ENCODE results near the gene CAMK4.
A peak's percentile ranks its signal among the peaks of the same experiment; 100 is the strongest.
"Not testable (repeated sequence)": the region's sequence is repeated elsewhere in the genome, so short reads cannot be mapped to it uniquely, and the experiment has no call there.

Gene CAMK4

DNA sequence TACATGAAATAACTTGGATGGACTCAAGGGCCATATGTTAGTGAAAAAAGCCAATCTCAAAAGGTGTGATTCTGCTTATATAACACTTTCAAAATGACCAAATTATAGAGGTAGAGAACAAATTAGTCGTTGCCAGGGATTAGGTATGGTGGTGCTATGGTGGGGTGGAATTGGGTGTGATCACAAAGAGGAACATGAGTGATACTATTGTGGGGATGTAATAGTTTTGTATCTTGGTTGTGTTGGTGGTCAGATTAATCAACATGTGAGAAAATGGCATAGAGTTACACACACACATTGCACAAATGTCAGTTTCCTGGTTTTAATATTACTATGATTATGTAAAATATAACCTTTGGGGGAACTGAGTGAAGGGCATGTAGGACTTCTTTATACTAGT lies 31.9 kb downstream of the CAMK4 start:
- DNase-seq, result no peak

- DNase-seq, result not testable (repeated sequence)
Measured at GRCh38 chr5:111257610-111258009, 33.4 kb downstream of the CAMK4 start.

DNA sequence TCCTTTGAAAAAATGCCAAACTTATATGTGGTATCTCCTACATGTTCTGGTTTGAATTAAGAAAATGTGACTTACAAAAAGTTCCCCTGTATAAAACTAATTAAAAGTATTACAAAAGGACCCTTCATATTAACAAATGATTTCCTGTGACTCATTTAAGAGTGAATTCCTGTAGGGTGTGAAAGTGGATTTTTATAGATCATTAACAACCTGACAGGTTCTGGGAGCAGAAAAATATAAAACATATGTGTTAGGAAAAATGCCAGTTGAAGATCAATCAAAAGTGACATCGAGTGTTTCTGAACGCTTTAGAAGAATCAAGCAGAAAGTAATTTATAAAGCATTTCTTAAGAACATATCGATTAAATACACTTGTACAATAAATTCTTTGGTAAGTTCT lies 35.5 kb downstream of the CAMK4 start:
- no peak for DNase-seq

GRCh38 chr5:111261610-111262009 lies 37.4 kb downstream of the CAMK4 start:
- DNase-seq, result no peak

DNA sequence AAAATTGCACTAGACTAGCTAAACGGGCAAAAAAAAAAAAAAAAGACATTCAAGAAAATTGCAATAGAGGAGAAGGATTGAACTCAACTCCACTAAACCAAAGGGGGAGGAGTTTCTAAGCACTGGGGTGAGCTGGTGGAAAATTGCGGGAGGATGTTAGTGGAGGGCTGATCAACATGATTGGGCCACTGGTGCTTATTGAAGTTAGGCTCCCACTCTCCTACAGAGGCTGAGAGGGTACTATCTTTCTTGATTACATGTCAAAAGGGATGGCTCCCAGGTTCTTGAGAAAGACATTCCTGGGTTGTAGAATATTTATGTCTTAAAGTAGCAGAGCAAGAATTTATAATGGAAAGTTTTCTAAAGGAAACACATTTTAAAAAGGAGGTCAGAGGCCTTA lies 38.0 kb downstream of the CAMK4 start:
- DNase-seq, result no peak

DNA sequence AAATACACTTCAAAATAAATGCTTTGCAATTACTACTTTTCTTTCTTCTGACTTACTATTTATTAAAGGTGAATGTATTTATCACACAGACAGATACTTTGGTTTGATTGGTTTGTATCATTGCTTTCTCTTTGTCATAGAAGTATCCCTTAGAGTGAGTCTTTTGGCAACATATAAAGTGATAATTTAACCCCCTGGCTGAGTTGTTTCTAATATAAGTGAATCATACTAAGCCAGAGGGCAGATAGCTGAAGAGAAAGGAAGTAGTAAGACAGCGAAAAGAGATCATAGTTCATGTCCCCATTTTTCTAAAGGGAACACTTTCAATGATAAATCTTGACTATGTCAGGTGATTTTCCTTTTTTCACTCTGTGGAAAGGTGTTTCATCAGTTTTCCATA lies 38.6 kb downstream of the CAMK4 start:
- no peak for DNase-seq

DNA sequence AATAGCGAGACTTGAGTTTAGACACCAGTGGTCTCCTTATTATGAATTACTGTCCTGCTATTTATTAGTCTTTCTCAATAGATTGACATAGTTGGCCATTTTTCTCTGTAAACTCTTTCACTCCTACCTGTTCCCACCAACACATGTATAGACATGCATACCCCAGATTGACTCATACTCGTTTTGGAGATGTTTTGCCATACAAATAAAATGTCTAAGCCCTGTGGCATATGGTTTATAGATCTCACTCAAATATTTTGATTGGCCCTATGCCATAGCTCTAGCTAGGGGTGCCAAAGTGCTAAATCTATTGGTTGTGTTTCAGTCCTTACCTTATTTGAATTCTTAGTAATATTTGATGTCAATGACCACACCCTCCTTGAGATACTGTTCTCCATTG lies 42.3 kb downstream of the CAMK4 start:
- no peak for DNase-seq

DNA sequence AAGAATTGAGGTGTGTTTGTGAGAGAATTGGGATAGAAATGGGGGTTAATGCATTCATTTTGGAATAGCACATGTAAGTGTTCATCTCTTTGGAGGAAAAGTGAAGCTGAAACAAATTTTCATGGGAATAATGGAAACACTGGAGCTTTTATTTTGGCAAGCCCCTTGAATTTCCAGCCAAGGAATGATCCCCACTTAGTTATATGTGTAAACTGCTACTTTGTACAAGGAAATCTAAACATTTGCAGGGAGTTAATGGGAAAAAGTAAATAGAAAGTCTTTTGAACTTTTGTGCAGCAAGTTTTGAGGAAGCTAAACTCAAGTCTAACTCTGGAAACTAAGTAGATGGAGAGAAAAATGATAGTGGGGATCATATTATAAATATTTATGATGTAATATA lies 44.1 kb downstream of the CAMK4 start:
- DNase-seq, result no peak

- DNase-seq, result no peak
Measured at GRCh38 chr5:111271885-111272284, 47.7 kb downstream of the CAMK4 start.

- no peak for DNase-seq
Measured at GRCh38 chr5:111277061-111277460, 52.9 kb downstream of the CAMK4 start.

DNA sequence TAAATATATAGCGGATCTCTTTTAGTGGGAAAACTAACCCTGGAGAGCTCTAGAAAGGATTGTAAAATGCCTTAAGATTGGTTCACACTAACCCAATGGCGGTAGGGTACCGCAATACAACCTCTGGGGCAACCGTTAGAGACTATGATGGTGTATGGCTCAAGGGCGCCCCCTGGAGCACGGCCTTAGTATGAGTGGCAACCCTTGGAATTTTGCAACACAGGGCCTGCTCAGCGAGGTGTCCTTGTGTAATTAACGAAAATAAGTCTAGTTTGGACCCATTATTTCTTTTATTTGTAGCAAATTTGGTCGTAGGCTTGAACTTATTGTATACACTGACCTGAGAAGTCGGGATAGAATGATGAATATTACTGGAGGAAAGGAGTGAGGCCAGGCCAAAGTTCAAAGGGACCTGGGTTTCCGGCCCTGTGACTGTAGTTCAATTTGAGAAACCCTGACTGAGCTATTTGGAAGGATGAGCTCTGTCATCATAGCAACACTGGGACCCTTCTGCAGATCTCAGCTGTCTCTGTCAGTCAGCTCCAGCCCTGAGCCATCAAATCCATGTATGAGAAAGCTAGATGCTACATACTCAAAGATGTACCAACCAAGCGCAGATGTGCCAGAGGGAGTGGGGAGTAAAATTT lies 54.8 kb downstream of the CAMK4 start:
- DNase-seq, result peak in 13 of 56 donors; percentile 4 to 57 (median 16)

DNA sequence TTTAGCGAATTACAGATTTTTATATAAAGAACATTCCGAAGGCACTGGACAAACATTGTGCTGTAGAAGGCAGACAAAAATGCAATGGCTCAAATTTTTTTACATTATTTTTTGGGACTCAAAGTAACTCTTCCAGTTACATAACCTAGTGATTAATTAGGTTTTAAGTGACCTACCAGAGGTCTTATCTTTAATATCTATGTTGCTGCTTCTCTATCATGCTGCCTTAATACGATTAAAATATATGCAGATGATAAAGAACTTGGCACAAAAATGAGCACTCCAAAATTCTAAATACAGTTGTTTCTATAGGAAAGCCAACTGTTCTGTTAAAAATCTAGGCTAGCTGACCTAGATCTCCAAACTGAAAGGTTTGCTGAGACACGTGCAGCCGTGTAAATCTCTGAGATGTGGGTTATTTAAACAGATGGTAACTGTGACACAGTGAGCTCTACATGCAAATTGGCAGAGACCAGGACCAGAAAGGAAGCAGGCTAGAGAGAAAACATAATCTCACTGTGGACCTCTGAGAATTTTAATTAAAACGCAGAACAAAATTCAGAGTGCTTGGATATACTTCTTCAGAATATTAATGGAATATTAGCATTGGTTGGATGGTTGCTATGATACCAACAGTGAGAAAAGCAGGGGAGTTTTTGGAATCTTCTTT lies 56.2 kb downstream of the CAMK4 start:
- peak in 4 of 56 donors; percentile 4 to 51 (median 21) for DNase-seq

DNA sequence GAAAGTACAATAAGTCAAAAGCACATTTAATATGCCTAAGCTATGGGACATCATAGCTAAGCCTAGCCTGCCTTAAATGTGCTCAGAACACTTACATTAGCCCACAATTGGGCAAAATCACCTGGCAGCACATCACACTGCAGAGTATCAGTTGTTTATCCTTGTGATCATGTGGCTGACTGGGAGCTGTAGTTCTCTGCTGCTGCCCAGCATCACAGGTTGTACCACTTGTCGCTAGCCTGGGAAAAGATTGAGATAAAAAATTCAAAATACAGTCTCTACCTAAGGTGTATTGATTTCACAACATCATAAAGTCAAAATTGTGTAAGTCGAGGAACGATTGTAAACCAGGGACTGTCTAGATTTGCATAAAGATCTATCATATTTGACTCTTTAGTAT lies 58.6 kb downstream of the CAMK4 start:
- DNase-seq, result no peak

DNA sequence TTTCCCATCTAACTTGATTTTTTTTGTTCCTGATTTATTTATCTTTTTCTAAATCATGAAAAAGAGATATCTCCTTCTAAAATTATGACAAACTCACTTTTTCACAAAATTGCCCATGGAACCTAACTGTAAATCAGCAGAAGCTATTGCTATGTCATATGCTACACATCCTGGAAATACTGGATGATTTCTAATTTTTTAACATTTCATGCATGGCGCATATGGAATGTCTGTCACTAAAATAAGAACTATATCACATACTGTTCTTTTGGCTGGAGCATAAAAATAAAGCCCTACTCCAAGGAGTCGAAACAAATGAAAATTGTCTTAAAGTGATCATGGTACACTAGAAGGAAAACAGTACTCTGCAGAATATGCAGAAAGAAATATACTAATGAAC lies 60.6 kb downstream of the CAMK4 start:
- DNase-seq, result no peak

DNA sequence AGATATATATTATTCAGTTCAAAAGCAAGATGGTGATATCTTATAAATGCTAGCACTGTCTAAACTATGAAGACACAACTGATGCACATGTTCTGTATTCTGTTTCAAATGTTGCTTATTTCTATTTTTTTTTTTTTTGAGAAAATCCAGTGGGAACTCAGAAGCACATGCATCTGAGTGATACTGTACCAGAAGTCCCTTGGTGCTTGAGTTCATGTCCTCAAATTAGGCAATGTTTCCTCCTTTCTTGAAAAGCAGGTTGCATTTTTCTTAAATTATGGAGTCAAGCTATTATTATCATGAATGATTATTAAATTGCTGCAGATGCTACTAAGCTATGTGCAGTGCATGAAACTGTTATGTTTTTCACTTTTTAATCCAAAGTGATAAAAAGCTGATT lies 70.4 kb downstream of the CAMK4 start:
- DNase-seq, result no peak

GRCh38 chr5:111295649-111296048 lies 71.5 kb downstream of the CAMK4 start:
- DNase-seq, result no peak

DNA sequence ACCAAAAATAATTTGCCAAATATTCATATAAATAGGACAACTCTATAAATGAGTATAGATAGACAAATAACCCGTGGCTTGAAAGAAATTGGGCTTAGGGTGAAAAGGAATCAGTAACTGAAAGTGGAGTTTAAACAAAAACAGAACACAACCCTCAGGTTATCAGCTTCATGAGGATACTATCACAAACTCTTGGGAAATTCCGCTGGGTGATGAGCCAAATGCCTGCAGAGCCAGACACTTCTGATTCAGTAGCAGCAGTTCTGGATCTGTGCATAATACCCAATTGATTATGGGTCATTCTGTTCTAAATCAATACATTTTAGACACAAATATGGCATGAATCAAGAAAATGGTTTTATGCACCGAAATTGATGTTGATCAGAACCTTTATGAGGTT lies 72.4 kb downstream of the CAMK4 start:
- DNase-seq, result no peak

GRCh38 chr5:111299067-111299481 lies 74.9 kb downstream of the CAMK4 start:
- no peak for DNase-seq

DNA sequence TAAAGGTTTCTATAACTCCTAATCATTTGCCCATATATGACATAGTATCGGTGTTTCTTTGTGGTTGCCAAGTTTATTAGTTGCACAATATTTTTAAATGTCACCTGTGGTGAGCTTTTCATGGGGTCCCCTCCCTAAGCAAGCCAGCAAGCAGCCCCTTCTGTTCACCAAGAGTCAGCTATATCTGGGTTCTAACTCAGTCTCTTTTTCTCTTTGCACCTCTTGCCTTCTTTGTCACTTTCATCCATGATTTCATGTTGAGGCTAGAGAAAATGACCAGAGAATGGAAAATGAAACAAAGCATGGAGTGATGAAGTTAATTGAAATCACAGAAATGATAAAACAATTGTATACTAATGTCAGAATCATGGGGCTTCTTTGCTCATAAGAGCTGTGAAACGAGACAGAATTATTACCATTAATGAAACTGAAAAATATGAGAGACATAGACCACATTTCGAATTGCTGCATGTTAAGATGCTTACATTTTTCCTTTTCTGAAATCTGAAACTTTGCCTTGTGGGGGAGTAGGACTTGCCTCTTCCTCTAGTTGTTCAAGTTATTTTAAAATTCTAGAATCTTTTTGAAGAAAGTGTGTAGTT lies 75.7 kb downstream of the CAMK4 start:
- no peak for DNase-seq

- DNase-seq, result no peak
Measured at GRCh38 chr5:111301264-111301663, 77.1 kb downstream of the CAMK4 start.

GRCh38 chr5:111302043-111302442 lies 77.9 kb downstream of the CAMK4 start:
- DNase-seq, result not testable (repeated sequence)

DNA sequence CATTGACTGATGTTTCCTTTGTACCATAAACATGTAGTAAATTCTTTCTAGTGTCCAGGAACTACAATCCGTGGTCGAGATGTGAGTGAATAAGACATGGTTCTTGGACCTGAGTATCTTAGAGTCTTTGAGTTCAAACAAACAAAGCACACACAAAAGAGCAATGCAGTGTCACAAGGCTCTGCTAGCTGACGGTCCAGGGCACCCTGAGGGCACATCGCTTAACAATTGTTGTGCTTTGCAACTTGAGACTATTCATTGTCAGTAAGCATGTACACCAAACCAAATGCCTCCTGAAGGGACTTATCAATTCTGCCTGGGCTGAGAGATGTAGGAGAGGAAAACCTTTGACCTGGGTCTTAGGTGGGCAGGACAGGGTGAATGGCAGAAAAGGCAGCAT lies 84.8 kb downstream of the CAMK4 start:
- no peak for DNase-seq

GRCh38 chr5:111309384-111309783 lies 85.2 kb downstream of the CAMK4 start:
- DNase-seq, result no peak

All from nucleus accumbens (tissue), 56 donors.